Mesenchymal stem cell (in vitro differentiated cells and primary cell): ENCODE results near the gene CHM.

Source experiments
- DNase-seq: peaks from one replicate; pipeline ENCODE4 v3.0.0-alpha.2; 2013
- H2AFZ ChIP-seq: one replicate; pipeline ENCODE4 v1.6.1; 2013; ENCODE audit warnings: low read depth, mild to moderate bottlenecking, control low read depth, inconsistent platforms, low read length, moderate library complexity
- H2AK5ac ChIP-seq: 2 replicates; pipeline ENCODE4 v1.6.1; 2013; ENCODE audit warnings: low read length, moderate library complexity, mild to moderate bottlenecking, inconsistent platforms; ENCODE audit not compliant: severe bottlenecking
- H2BK120ac ChIP-seq: one replicate; pipeline ENCODE4 v1.6.1; 2013; ENCODE audit warnings: low read depth, mild to moderate bottlenecking, inconsistent platforms, low read length, moderate library complexity
- H2BK12ac ChIP-seq, 2 experiments: one replicate each; pipeline ENCODE4 v1.6.1; 2013; ENCODE audit warnings: inconsistent platforms in 2 of 2, low read length in 2 of 2, mild to moderate bottlenecking in 2 of 2, moderate library complexity in 2 of 2, control low read depth in 1 of 2
- H2BK15ac ChIP-seq: one replicate; pipeline ENCODE4 v1.6.1; 2013; ENCODE audit warnings: mild to moderate bottlenecking, low read depth, inconsistent platforms; ENCODE audit not compliant: poor library complexity, severe bottlenecking
- H2BK5ac ChIP-seq: 2 replicates; pipeline ENCODE4 v1.6.1; 2013; ENCODE audit warnings: low read depth, mild to moderate bottlenecking, low read length, control low read depth, inconsistent platforms; ENCODE audit not compliant: poor library complexity, severe bottlenecking
- H3K14ac ChIP-seq, 2 experiments: one replicate each; pipeline ENCODE4 v1.6.1; 2013; ENCODE audit warnings: inconsistent platforms in 2 of 2, low read length in 2 of 2, control low read depth in 1 of 2, mild to moderate bottlenecking in 1 of 2, moderate library complexity in 1 of 2
- H3K18ac ChIP-seq, 2 experiments: one replicate each; pipeline ENCODE4 v1.6.1; 2013; ENCODE audit warnings: inconsistent platforms in 2 of 2, low read length in 2 of 2, control low read depth in 1 of 2, low read depth in 1 of 2, mild to moderate bottlenecking in 1 of 2
- H3K23ac ChIP-seq, 2 experiments: one replicate each; pipeline ENCODE4 v1.6.1; 2013; ENCODE audit warnings: inconsistent platforms in 2 of 2, low read length in 2 of 2, mild to moderate bottlenecking in 2 of 2, moderate library complexity in 2 of 2, control low read depth in 1 of 2
- H3K27ac ChIP-seq: 2 replicates; pipeline ENCODE4 v1.5.1; 2013; ENCODE audit warnings: mild to moderate bottlenecking, moderate library complexity, low read length, control low read depth, inconsistent platforms; ENCODE audit not compliant: poor library complexity, severe bottlenecking
- H3K27me3 ChIP-seq, 2 experiments: 2 replicates each; pipeline versions ENCODE4 v1.6.1 to v1.7.0; 2013; ENCODE audit warnings: low read length in 2 of 2, mild to moderate bottlenecking in 2 of 2, moderate library complexity in 2 of 2, control low read depth in 1 of 2, inconsistent platforms in 1 of 2; ENCODE audit not compliant: control insufficient read depth in 1 of 2, insufficient read depth in 1 of 2
- H3K36me3 ChIP-seq, 2 experiments: 2 replicates each; pipeline versions ENCODE4 v1.6.1 to v1.7.0; 2013; ENCODE audit warnings: low read length in 2 of 2, control low read depth in 1 of 2, inconsistent platforms in 1 of 2, low read depth in 1 of 2, mild to moderate bottlenecking in 1 of 2; ENCODE audit not compliant: insufficient read depth in 2 of 2, control insufficient read depth in 1 of 2
- H3K4ac ChIP-seq, 2 experiments: one replicate each; pipeline ENCODE4 v1.6.1; 2013; ENCODE audit warnings: inconsistent platforms in 2 of 2, low read length in 2 of 2, mild to moderate bottlenecking in 2 of 2, moderate library complexity in 2 of 2, control low read depth in 1 of 2, low read depth in 1 of 2
- H3K4me1 ChIP-seq: 2 replicates; pipeline ENCODE4 v1.6.1; 2013; ENCODE audit warnings: low read depth, low read length, control low read depth; ENCODE audit not compliant: control insufficient read depth, insufficient read depth
- H3K4me2 ChIP-seq: 2 replicates; pipeline ENCODE4 v1.6.1; 2013; ENCODE audit warnings: low read length, mild to moderate bottlenecking, inconsistent platforms; ENCODE audit not compliant: poor library complexity, severe bottlenecking
- H3K4me3 ChIP-seq, 2 experiments: 2 replicates each; pipeline versions ENCODE4 v1.5.1 to v1.7.0; 2013; ENCODE audit warnings: low read length in 2 of 2, mild to moderate bottlenecking in 2 of 2, control low read depth in 1 of 2, low read depth in 1 of 2; ENCODE audit not compliant: insufficient read depth in 1 of 2
- H3K79me1 ChIP-seq: replicated peaks from 2 replicates; pipeline ENCODE4 v1.6.1; 2013; ENCODE audit warnings: mild to moderate bottlenecking, control low read depth, low read length, inconsistent platforms; ENCODE audit not compliant: poor library complexity, severe bottlenecking
- H3K9ac ChIP-seq: 2 replicates; pipeline ENCODE4 v1.7.0; 2013; ENCODE audit warnings: mild to moderate bottlenecking, low read length, moderate library complexity
- H3K9me3 ChIP-seq: 2 replicates; pipeline ENCODE4 v1.7.0; 2013; ENCODE audit warnings: mild to moderate bottlenecking, low read length; ENCODE audit not compliant: control insufficient read depth
- H4K8ac ChIP-seq: one replicate; pipeline ENCODE4 v1.6.1; 2013; ENCODE audit warnings: inconsistent platforms, mild to moderate bottlenecking, low read length, moderate library complexity
- H4K91ac ChIP-seq: one replicate; pipeline ENCODE4 v1.6.1; 2013; ENCODE audit warnings: mild to moderate bottlenecking, low read length, inconsistent platforms
- WGBS: methylation state at CpG from one replicate; pipeline ENCODE4 v1.1.7; 2013; ENCODE audit warnings: mixed read lengths; 5-methylcytosine and 5-hydroxymethylcytosine counted together

Gene CHM

DNA sequence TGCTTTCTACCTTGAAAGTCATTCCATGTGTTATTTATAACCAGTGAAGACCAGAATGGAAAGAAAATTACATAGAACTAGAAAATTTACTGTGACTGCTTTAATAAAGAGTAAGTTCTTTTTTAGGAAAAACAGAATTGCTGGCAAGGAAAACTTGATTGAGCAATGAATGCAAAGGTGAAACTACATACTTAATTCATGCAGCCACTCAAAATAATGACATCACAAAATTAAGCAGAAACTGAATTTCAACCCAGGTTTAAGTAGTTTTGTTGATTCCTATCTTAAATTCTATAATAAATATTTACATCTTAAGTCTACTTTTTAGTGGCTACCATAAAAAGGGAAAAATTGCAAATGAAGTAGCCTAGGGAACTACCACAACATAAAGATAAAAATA, 14.0 kb downstream of the CHM start:
- H3K4me1 ChIP-seq = no peaks in the 10 kb centered on the region
- H2BK120ac ChIP-seq = no peak overlapping the region
- no peak overlapping the region for H4K91ac ChIP-seq
- no peak overlapping the region for H3K23ac ChIP-seq
- no peak overlapping the region for H4K8ac ChIP-seq
- no peak overlapping the region for H3K14ac ChIP-seq
- no peak overlapping the region for H2AFZ ChIP-seq
- no peak overlapping the region for H2BK15ac ChIP-seq
- H3K9me3 ChIP-seq = no peaks in the 10 kb centered on the region
- H3K18ac ChIP-seq = no peak overlapping the region
- no peak for DNase-seq
- H2BK12ac ChIP-seq = no peak overlapping the region
- H3K4me2 ChIP-seq = no peak overlapping the region
- no peak overlapping the region for H2AK5ac ChIP-seq
- no peak overlapping the region for H3K9ac ChIP-seq
- no peaks in the 10 kb centered on the region for H3K79me1 ChIP-seq
- no peak overlapping the region for H3K4ac ChIP-seq
- no peaks in the 10 kb centered on the region for H3K27me3 ChIP-seq
- no peak overlapping the region for H3K4me3 ChIP-seq
- no peak overlapping the region for H2BK5ac ChIP-seq
- no peak overlapping the region for H3K27ac ChIP-seq
- no peaks in the 10 kb centered on the region for H3K36me3 ChIP-seq

DNA sequence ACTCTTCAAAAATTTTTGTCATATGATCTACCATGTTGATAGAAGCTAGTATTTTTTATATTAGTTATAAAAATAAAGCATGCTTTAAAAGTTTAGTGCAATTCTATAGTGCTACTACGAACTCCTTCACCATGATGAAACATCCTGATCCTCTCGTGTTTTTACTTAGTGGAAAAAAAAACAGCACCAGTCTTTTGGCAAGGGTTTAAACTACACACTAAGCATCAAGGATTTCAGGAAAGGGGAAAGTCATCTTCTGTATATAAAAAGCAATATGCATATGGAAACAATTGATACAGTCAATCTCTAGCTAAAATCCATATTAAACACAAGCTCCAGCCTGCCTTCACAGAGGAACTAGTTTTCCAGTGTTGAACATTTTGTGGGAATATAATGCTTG, 18.7 kb downstream of the CHM start:
- H3K27ac ChIP-seq = no peak overlapping the region
- no peak overlapping the region for H2BK12ac ChIP-seq
- H3K27me3 ChIP-seq = no peaks in the 10 kb centered on the region
- no peak overlapping the region for H2AK5ac ChIP-seq
- H3K4me3 ChIP-seq = no peak overlapping the region
- no peak overlapping the region for H3K18ac ChIP-seq
- H2BK15ac ChIP-seq = no peak overlapping the region
- H3K9me3 ChIP-seq = no peaks in the 10 kb centered on the region
- no peak overlapping the region for H3K4me2 ChIP-seq
- no peak overlapping the region for H3K14ac ChIP-seq
- H2BK120ac ChIP-seq = no peak overlapping the region
- H3K23ac ChIP-seq = no peak overlapping the region
- H4K8ac ChIP-seq = no peak overlapping the region
- no peak overlapping the region for H4K91ac ChIP-seq
- no peak overlapping the region for H3K4ac ChIP-seq
- H3K9ac ChIP-seq = no peak overlapping the region
- H3K36me3 ChIP-seq = peaks cover 0 to 23% of the 10 kb centered on the region in 2 experiments
- DNase-seq = no peak
- H3K79me1 ChIP-seq = no peaks in the 10 kb centered on the region
- no peak overlapping the region for H2BK5ac ChIP-seq
- WGBS = no CpG with 5 or more reads among the region's 2 CpGs
- H2AFZ ChIP-seq = no peak overlapping the region
- H3K4me1 ChIP-seq = no peaks in the 10 kb centered on the region

DNA sequence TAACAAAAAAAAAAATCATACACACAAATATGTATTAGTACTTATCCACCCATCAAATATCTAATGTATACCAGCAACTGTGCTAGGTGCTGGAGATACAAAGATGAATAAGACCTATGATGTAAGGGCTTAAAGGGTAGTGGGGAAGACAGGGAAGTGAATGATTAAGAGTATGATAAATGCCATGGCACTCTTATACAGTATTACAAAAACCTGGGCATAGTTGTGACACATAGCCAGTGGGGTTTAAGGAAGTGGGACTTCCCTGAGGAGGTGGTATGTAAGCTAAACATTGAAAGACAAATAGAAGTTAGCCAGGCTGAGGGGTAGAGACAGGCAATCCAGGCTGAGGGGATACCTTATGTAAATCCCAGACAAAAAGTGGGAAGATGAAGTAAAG, 23.5 kb downstream of the CHM start:
- H2BK5ac ChIP-seq = no peak overlapping the region
- H4K91ac ChIP-seq = no peak overlapping the region
- no peak overlapping the region for H3K4me2 ChIP-seq
- no peak overlapping the region for H3K4me3 ChIP-seq
- H3K9ac ChIP-seq = no peak overlapping the region
- no peak overlapping the region for H2AK5ac ChIP-seq
- H3K18ac ChIP-seq = no peak overlapping the region
- no peaks in the 10 kb centered on the region for H3K27me3 ChIP-seq
- no peaks in the 10 kb centered on the region for H3K9me3 ChIP-seq
- no peak overlapping the region for H3K4ac ChIP-seq
- peaks cover 1% of the 10 kb centered on the region for H3K79me1 ChIP-seq
- H3K4me1 ChIP-seq = no peaks in the 10 kb centered on the region
- H2BK12ac ChIP-seq = no peak overlapping the region
- H3K36me3 ChIP-seq = peaks cover 0 to 45% of the 10 kb centered on the region in 2 experiments
- H3K27ac ChIP-seq = no peak overlapping the region
- H3K14ac ChIP-seq = no peak overlapping the region
- H3K23ac ChIP-seq = no peak overlapping the region
- no peak overlapping the region for H2AFZ ChIP-seq
- no peak overlapping the region for H4K8ac ChIP-seq
- H2BK120ac ChIP-seq = no peak overlapping the region
- no peak for DNase-seq
- no peak overlapping the region for H2BK15ac ChIP-seq

DNA sequence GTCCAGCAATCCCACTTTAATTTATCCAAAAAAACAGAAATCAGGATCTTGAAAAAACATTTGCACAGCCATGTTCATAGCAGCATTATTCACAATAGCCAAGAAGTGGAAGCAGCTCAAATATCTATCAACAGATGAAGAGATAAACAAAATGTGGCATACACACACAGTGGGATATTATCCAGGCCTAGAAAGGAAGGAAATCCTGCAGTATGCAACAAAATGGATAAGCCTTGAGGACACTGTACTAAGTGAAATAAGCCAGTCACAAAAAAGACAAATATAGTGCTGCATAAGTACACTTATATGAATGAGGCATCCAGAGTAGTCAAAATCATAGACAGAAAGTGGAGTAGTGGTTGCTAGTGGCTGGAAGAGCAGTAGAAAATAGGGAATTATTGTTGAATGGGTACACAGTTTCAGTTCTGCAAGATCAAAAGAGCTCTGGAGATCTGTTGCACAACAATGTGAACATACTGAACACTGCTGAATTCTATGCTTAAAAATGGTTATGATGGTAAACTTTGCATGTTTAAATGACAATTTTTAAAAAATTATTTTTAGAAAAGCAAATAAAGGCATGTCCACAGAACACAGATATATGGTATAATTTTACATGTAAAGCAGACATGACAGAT, 25.6 kb downstream of the CHM start:
- peaks cover 1% of the 10 kb centered on the region for H3K79me1 ChIP-seq
- no peak overlapping the region for H3K4ac ChIP-seq
- H3K27ac ChIP-seq = no peak overlapping the region
- H3K23ac ChIP-seq = no peak overlapping the region
- no peak overlapping the region for H3K9ac ChIP-seq
- no peaks in the 10 kb centered on the region for H3K27me3 ChIP-seq
- H3K4me3 ChIP-seq = no peak overlapping the region
- H2BK15ac ChIP-seq = no peak overlapping the region
- no peak overlapping the region for H2AFZ ChIP-seq
- H3K14ac ChIP-seq = no peak overlapping the region
- DNase-seq = peak; percentile 41
- no peak overlapping the region for H2BK12ac ChIP-seq
- H3K4me2 ChIP-seq = no peak overlapping the region
- no peak overlapping the region for H4K8ac ChIP-seq
- no peak overlapping the region for H2BK120ac ChIP-seq
- no peaks in the 10 kb centered on the region for H3K4me1 ChIP-seq
- no peak overlapping the region for H2AK5ac ChIP-seq
- H2BK5ac ChIP-seq = no peak overlapping the region
- H3K18ac ChIP-seq = no peak overlapping the region
- peaks cover under 1 to 42% of the 10 kb centered on the region in 2 experiments for H3K36me3 ChIP-seq
- no peaks in the 10 kb centered on the region for H3K9me3 ChIP-seq
- no peak overlapping the region for H4K91ac ChIP-seq
